Caco-2 (cell line): ENCODE data around the gene RBP4. TPM values are rescaled to one million over a fixed set of nuclear protein-coding genes. Genes with fewer than 3 reads are reported as not detected.

Experiments
- BruUV-seq: library from RNA; stranded (reverse); fragments of 400-500 nt; replicated peaks from 2 replicates; lab custom pipeline; 2021; lab: Mats Ljungman, UMichigan
- CTCF ChIA-PET: fragments of 300-600 bp; sonication (Branson Sonifier 250); formaldehyde crosslinking; loops from one replicate; lab custom pipeline; 2022; ENCODE audit warnings: antibody characterized with exemption; lab: Charles Lee
- POLR2A ChIA-PET: fragments of 300-600 bp; sonication (Branson Sonifier 250); formaldehyde crosslinking; loops from one replicate; lab custom pipeline; 2022; ENCODE audit warnings: antibody characterized with exemption; lab: Charles Lee
- DNase-seq, 2 experiments: peaks; one replicate each; pipeline versions ENCODE4 v3.0.0 to v3.0.0-alpha.2; 2020 to 2022
- H3K27me3 ChIP-seq: replicated peaks from 2 replicates; pipeline ENCODE4 v1.6.0; 2011; ENCODE audit warnings: low read length; ENCODE audit not compliant: control insufficient read depth, insufficient read depth
- H3K36me3 ChIP-seq: 2 replicates; pipeline ENCODE4 v1.5.1; 2011; ENCODE audit warnings: low read length; ENCODE audit not compliant: control insufficient read depth, insufficient read depth
- H3K4me1 ChIP-seq: fragments of 250-450 bp; sonication (Bioruptor Pico); 2 replicates; pipeline ENCODE4 v1.5.1; 2020; ENCODE audit warnings: mild to moderate bottlenecking
- H3K4me3 ChIP-seq: 2 replicates; pipeline ENCODE4 v1.5.1; 2011; ENCODE audit warnings: low read depth, mild to moderate bottlenecking, control low read depth, low read length
- H3K9me3 ChIP-seq: fragments of 250-450 bp; sonication (Bioruptor Pico); 2 replicates; pipeline ENCODE4 v1.5.1; 2020; ENCODE audit warnings: mild to moderate bottlenecking, moderate library complexity
- H3K27ac Mint-ChIP-seq: one replicate; pipeline ENCODE4 v1.8.0; 2022; ENCODE audit warnings: mixed read lengths; ENCODE audit not compliant: unreplicated experiment
- H3K27me3 Mint-ChIP-seq: one replicate; pipeline ENCODE4 v1.8.0; 2022; ENCODE audit warnings: mixed read lengths; ENCODE audit not compliant: insufficient read depth, unreplicated experiment
- H3K36me3 Mint-ChIP-seq: one replicate; pipeline ENCODE4 v1.8.0; 2022; ENCODE audit warnings: mild to moderate bottlenecking, mixed read lengths; ENCODE audit not compliant: insufficient read depth, unreplicated experiment
- H3K4me1 Mint-ChIP-seq: one replicate; pipeline ENCODE4 v1.8.0; 2022; ENCODE audit warnings: low read depth, mixed read lengths; ENCODE audit not compliant: unreplicated experiment
- H3K4me3 Mint-ChIP-seq: one replicate; pipeline ENCODE4 v1.8.0; 2022; ENCODE audit warnings: mild to moderate bottlenecking, moderate library complexity, mixed read lengths; ENCODE audit not compliant: unreplicated experiment
- H3K9me3 Mint-ChIP-seq: one replicate; pipeline ENCODE4 v1.8.0; 2022; ENCODE audit warnings: mixed read lengths; ENCODE audit not compliant: unreplicated experiment
- intact Hi-C: fragments of 100-400 bp; cut with micrococcal nuclease; formaldehyde crosslinking; loops from one replicate; pipeline ENCODE4 v1.10.0; 2022; ENCODE audit not compliant: unreplicated experiment
- total RNA-seq: library from RNA; stranded (reverse); gene quantifications from 2 replicates; pipeline ENCODE4 v1.2.3, GENCODE V29; 2022
- TF ChIP-seq, protein P1 (sequence below), 2 experiments: fragments of 200-600 bp in 1 of 2; IDR thresholded peaks; 1 replicate in 1 of 2; 2 replicates in 1 of 2; pipeline versions ENCODE4 v1.5.1 to v1.8.0; 2011 to 2022; ENCODE audit warnings: antibody characterized with exemption in 1 of 2, control low read depth in 1 of 2, inconsistent platforms in 1 of 2, low read depth in 1 of 2, low read length in 1 of 2, mild to moderate bottlenecking in 1 of 2, moderate library complexity in 1 of 2; ENCODE audit not compliant: insufficient read depth in 1 of 2, severe bottlenecking in 1 of 2, unreplicated experiment in 1 of 2

Gene RBP4
- total RNA-seq, 1 experiment from 2014 or later: 255 TPM

DNA sequence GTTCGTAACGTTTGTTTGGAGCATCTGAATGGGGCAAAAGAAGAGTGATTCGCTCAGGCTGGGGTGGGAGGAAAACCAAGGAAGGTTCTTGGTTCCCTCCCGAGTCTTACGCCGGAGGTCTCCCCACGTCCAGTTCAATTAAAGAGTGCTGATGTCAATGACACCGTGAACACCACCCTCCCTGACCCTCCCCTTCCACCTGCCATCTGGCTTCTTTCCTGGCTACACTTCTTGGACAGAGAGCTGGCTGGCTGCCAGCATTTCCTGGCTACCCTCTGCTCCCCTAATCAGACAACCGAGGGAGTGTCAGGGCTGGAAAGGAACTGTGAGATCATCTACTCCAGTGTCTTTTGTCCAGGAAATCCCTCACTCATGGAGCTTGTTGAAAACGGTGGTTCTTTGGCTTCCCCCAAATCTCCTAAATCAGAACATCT lies 58.7 kb downstream of the RBP4 start:
- Mint-ChIP-seq H3K36me3 (peaks cover 5% of the 10 kb centered on the region), H3K27me3 (no peaks in the 10 kb centered on the region), H3K4me1 (peaks cover 20% of the 10 kb centered on the region), H3K4me3 (no peak overlapping the region), H3K27ac (peak overlapping the region; percentile 10), H3K9me3 (no peaks in the 10 kb centered on the region)
- H3K9me3 ChIP-seq: no peaks in the 10 kb centered on the region
- POLR2A ChIA-PET: no interaction called here
- intact Hi-C loops: loop anchor here (1.0 kb wide), 1 partner anchor 138 kb away; no protein-coding TSS in a partner anchor
- H3K36me3 ChIP-seq: no peaks in the 10 kb centered on the region
- H3K27me3 ChIP-seq: no peaks in the 10 kb centered on the region
- CTCF ChIA-PET: interaction anchor here (1.6 kb wide), 1 partner anchor 138 kb away, joined by 6 read pairs; no protein-coding TSS in a partner anchor
- DNase-seq: no peak
- no TSS peak for BruUV-seq
- peaks cover 12% of the 10 kb centered on the region for H3K4me1 ChIP-seq
- TF ChIP-seq, protein P1, sequence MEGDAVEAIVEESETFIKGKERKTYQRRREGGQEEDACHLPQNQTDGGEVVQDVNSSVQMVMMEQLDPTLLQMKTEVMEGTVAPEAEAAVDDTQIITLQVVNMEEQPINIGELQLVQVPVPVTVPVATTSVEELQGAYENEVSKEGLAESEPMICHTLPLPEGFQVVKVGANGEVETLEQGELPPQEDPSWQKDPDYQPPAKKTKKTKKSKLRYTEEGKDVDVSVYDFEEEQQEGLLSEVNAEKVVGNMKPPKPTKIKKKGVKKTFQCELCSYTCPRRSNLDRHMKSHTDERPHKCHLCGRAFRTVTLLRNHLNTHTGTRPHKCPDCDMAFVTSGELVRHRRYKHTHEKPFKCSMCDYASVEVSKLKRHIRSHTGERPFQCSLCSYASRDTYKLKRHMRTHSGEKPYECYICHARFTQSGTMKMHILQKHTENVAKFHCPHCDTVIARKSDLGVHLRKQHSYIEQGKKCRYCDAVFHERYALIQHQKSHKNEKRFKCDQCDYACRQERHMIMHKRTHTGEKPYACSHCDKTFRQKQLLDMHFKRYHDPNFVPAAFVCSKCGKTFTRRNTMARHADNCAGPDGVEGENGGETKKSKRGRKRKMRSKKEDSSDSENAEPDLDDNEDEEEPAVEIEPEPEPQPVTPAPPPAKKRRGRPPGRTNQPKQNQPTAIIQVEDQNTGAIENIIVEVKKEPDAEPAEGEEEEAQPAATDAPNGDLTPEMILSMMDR (IDR thresholded peaks at IDR 0.05; ENCODE audit: insufficient read depth in 1 of 2, low read depth in 1 of 2, low read length in 1 of 2, severe bottlenecking in 1 of 2, unreplicated experiment in 1 of 2): no peak
- no peak overlapping the region for H3K4me3 ChIP-seq

Other genes starting within 250 kb of the RBP4 start
- gene MYOF, start 118.9 kb downstream of the RBP4 start, total RNA-seq: 148 and 176 TPM in 2 replicates
- gene CEP55, start 104.6 kb downstream of the RBP4 start, total RNA-seq: 64.5 and 65.3 TPM in 2 replicates
- gene FFAR4, start 34.6 kb downstream of the RBP4 start, total RNA-seq: 2.5 and 2.7 TPM in 2 replicates
- gene PDE6C, start 11.3 kb upstream of the RBP4 start, total RNA-seq: not detected in 2 replicates
- 12.5 and 15.1 TPM in 2 replicates for gene FRA10AC1, start 101.4 kb upstream of the RBP4 start, total RNA-seq
- gene LGI1, start 156.7 kb upstream of the RBP4 start, total RNA-seq: 0.48 and 1.1 TPM in 2 replicates